HepG2 (cell line): ENCODE measurements around the gene TYW1. TPM values are rescaled to one million over a fixed set of nuclear protein-coding genes. Genes with fewer than 3 reads are reported as not detected.

Source experiments
- ATAC-seq: fragments of 200-7000 bp; cut with Tn5 transposase; 3 replicates; pipeline ENCODE4 v1.9.1; 2020; ENCODE audit warnings: mild to moderate bottlenecking, moderate library complexity
- BruUV-seq: library from RNA; stranded (reverse); fragments of 400-500 nt; replicated peaks from 2 replicates; lab custom pipeline; 2021; lab: Mats Ljungman, UMichigan
- CTCF ChIA-PET: fragments of 300-600 bp; formaldehyde crosslinking; extraction: SDS; loops from one replicate; lab custom pipeline; 2021; ENCODE audit warnings: low total read pairs, inconsistent platforms, low intra/inter-chr PET ratio; lab: Yijun Ruan, JAX
- POLR2A ChIA-PET: fragments of 350-600 bp; sonication (Branson Sonifier 250); formaldehyde crosslinking; loops from one replicate; lab custom pipeline; 2020; ENCODE audit warnings: antibody characterized with exemption, inconsistent platforms; lab: Yijun Ruan, JAX
- DNase-seq: peaks from one replicate; pipeline ENCODE4 v3.0.0-alpha.2; 2015; ENCODE audit warnings: low spot score
- FAIRE-seq: peaks from 3 replicates; lab custom pipeline; 2011; peaks lifted over from hg19 to GRCh38; lab: Jason Lieb, UNC
- H2AFZ ChIP-seq: one replicate; pipeline ENCODE4 v1.6.1; 2011; ENCODE audit warnings: low read length, inconsistent platforms
- H3K27ac ChIP-seq: fragments of 300-600 bp; 3 replicates; pipeline ENCODE4 v1.8.0; 2011; ENCODE audit warnings: mixed run types, mild to moderate bottlenecking, mixed read lengths, low read length, inconsistent platforms; ENCODE audit not compliant: insufficient read depth; ENCODE audit errors: extremely low read length
- H3K27me3 ChIP-seq, 2 experiments: fragments of 200-600 bp in 1 of 2; 2 replicates in 1 of 2; 3 replicates in 1 of 2; pipeline versions ENCODE4 v1.6.0 to v1.8.0; 2011; ENCODE audit warnings: low read length in 2 of 2, mild to moderate bottlenecking in 2 of 2, moderate library complexity in 2 of 2, inconsistent platforms in 1 of 2; ENCODE audit not compliant: insufficient read depth in 2 of 2, control insufficient read depth in 1 of 2
- H3K36me3 ChIP-seq, 2 experiments: fragments of 200-600 bp in 1 of 2; replicated peaks in 1 of 2; 2 replicates in 1 of 2; 3 replicates in 1 of 2; pipeline versions ENCODE4 v1.5.1 to v1.8.0; 2011; ENCODE audit warnings: low read length in 2 of 2, inconsistent platforms in 1 of 2; ENCODE audit not compliant: insufficient read depth in 2 of 2, control insufficient read depth in 1 of 2
- H3K4me1 ChIP-seq: 2 replicates; pipeline ENCODE4 v1.5.1; 2012; ENCODE audit warnings: low read length, inconsistent platforms; ENCODE audit not compliant: insufficient read depth
- H3K4me2 ChIP-seq: 2 replicates; pipeline ENCODE4 v1.6.0; 2011; ENCODE audit warnings: low read depth, low read length, inconsistent platforms
- H3K4me3 ChIP-seq, 3 experiments: fragments of 200-600 bp in 1 of 3; sonication (generic), shearing (Covaris generic) in 1 of 3; replicated peaks in 1 of 3; 2 replicates each; pipeline ENCODE4 v1.5.1; 2011 to 2016; ENCODE audit warnings: low read length in 3 of 3, inconsistent platforms in 2 of 3, low read depth in 2 of 3, mild to moderate bottlenecking in 2 of 3, control low read depth in 1 of 3, mixed read lengths in 1 of 3; ENCODE audit not compliant: insufficient read depth in 1 of 3
- H3K79me2 ChIP-seq: one replicate; pipeline ENCODE4 v1.6.1; 2011; ENCODE audit warnings: low read length, inconsistent platforms; ENCODE audit not compliant: insufficient read depth
- H3K9ac ChIP-seq: 2 replicates; pipeline ENCODE4 v1.6.0; 2011; ENCODE audit warnings: mild to moderate bottlenecking, low read depth, low read length, inconsistent platforms; ENCODE audit not compliant: insufficient read depth
- H3K9me3 ChIP-seq: 2 replicates; pipeline ENCODE4 v1.5.1; 2012; ENCODE audit warnings: mild to moderate bottlenecking, low read length
- H4K20me1 ChIP-seq: 2 replicates; pipeline ENCODE4 v1.6.0; 2011; ENCODE audit warnings: inconsistent platforms, mild to moderate bottlenecking, low read length, moderate library complexity; ENCODE audit not compliant: insufficient read depth
- MNT ChIP-seq: fragments of 450-650 bp; IDR thresholded peaks from 2 replicates; pipeline ENCODE4 v1.6.1; 2016
- RBM39 ChIP-seq: fragments of 200-400 bp; formaldehyde crosslinking; IDR thresholded peaks from one replicate; pipeline ENCODE4 v1.6.1; 2018; ENCODE audit warnings: antibody characterized with exemption, mild to moderate bottlenecking, low read depth, low read length; ENCODE audit not compliant: poor library complexity, severe bottlenecking
- REXO4 ChIP-seq: sonication (generic); formaldehyde crosslinking; IDR thresholded peaks from 2 replicates; pipeline ENCODE4 v1.8.0; 2022; ENCODE audit warnings: missing genetic modification reagents, mild to moderate bottlenecking, borderline replicate concordance
- THAP7 ChIP-seq: sonication (generic); formaldehyde crosslinking; IDR thresholded peaks from 2 replicates; pipeline ENCODE4 v1.8.1; 2023; ENCODE audit warnings: mild to moderate bottlenecking, missing genetic modification reagents
- whole genome bisulfite sequencing: methylation state at CpG from one replicate; pipeline ENCODE4 v1.1.6; 2017; ENCODE audit warnings: low lambda C conversion rate; 5-methylcytosine and 5-hydroxymethylcytosine counted together
- in situ Hi-C: cut with HindIII; loops from 2 replicates; pipeline ENCODE4 v1.10.0; 2017; ENCODE audit warnings: low pct_unique_long_range_greater_than_20kb; ENCODE audit not compliant: extremely low pct_ligation_motif_present
- intact Hi-C: fragments of 100-400 bp; cut with micrococcal nuclease; formaldehyde crosslinking; loops from one replicate; pipeline ENCODE4 v1.10.0; 2022; ENCODE audit not compliant: unreplicated experiment
- polyA plus RNA-seq, 8 experiments: library from polyadenylated mRNA; depleted of rRNA in 3 of 8; stranded (reverse) in 7 of 8; unstranded in 1 of 8; fragments of >200 nt; fragmentation: Illumina TruSeq in 4 of 8; extraction: Trizol in 4 of 8; gene quantifications; 2 replicates each; pipeline versions ENCODE4 v1.2.1 to v1.2.3, GENCODE V29; 2011 to 2016; ENCODE audit warnings: low read depth in 4 of 8, missing spikeins in 1 of 8, mixed read lengths in 1 of 8; ENCODE audit not compliant: insufficient read depth in 1 of 8
- total RNA-seq, 5 experiments: library from RNA; depleted of rRNA; stranded (reverse); fragments of >200 nt; fragmentation: Illumina TruSeq; extraction: Trizol; gene quantifications; 2 replicates each; pipeline ENCODE4 v1.2.3, GENCODE V29; 2016; ENCODE audit warnings: low read depth in 1 of 5

The TYW1 gene
- total and polyA plus RNA-seq, 2 of the 13 experiments (the other 11 are each of a cell fraction or from before 2014, with no cell fraction given), result 8.6 to 17.6 TPM

- no peaks in the 10 kb centered on the region for H4K20me1 ChIP-seq
- H3K4me3 ChIP-seq, result no peak overlapping the region
- H3K4me1 ChIP-seq, result peaks cover 25% of the 10 kb centered on the region
- DNase-seq, result no peak
- H3K9me3 ChIP-seq, result no peaks in the 10 kb centered on the region
- no peak for TF ChIP-seq THAP7 (CRISPR knock-in tag)
- TF ChIP-seq RBM39, result no peak
- TF ChIP-seq MNT, result no peak
- no peak for TF ChIP-seq REXO4 (CRISPR knock-in tag)
- TF ChIP-seq, all 625 proteins: peak for 0
- no TSS peak for BruUV-seq
- intact Hi-C loops, result no loop called here
- FAIRE-seq (no peak), ATAC-seq (no peak)
- H3K27ac ChIP-seq, result no peak overlapping the region
- H3K9ac ChIP-seq, result no peak overlapping the region
- in situ Hi-C loops, result no loop called here
- peaks cover 10 to 47% of the 10 kb centered on the region in 2 experiments for H3K36me3 ChIP-seq
- H3K27me3 ChIP-seq, result no peaks in the 10 kb centered on the region
- H2AFZ ChIP-seq, result no peak overlapping the region
- H3K4me2 ChIP-seq, result no peak overlapping the region
- ChIA-PET POLR2A (no interaction called here), CTCF (no interaction called here)
- WGBS, result 96% methylated on average over 10 of the region's 13 CpGs
- no peaks in the 10 kb centered on the region for H3K79me2 ChIP-seq
Measured at GRCh38 chr7:66957595-66958290, 38.9 kb upstream of the TYW1 start.
